ENCODE measurements around the gene LILRB3. TPM values are rescaled to one million over a fixed set of nuclear protein-coding genes. Genes with fewer than 3 reads are reported as not detected.
"Not testable (repeated sequence)": the region's sequence is repeated elsewhere in the genome, so short reads cannot be mapped to it uniquely, and the experiment has no call there.

Gene LILRB3
- total RNA-seq, 2 donors from 2014 or later = 0.73 to 5.9 TPM

DNA sequence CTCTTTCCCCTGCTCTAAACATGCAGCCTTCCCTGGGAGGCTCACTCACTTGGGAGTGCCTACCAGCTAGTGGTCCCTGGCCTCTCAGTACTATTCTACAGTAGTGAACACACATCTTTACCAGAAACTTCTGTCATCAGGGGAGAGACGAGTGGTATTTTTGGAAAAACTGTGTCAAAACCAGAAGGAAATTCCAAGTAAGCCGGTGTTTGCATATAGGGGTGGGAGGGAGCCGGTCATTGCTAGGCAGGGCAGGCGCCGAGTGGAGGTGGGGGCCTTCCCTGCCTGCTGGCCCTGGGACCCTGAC, 15.2 kb downstream of the LILRB3 start:
- no peak for DNase-seq (ENCODE audit: low spot score)
- 53% methylated on average over 5 of the region's 5 CpGs for WGBS

GRCh38 chr19:54207193-54207592, 15.6 kb downstream of the LILRB3 start:
- H3K9me3 ChIP-seq; DNase-seq (ENCODE audit: low spot score); H3K27me3 ChIP-seq (replicated peaks; ENCODE audit: insufficient read depth); H3K4me3 ChIP-seq; intact Hi-C loops (cut with DNase I): not testable (repeated sequence)
- H3K4me1 ChIP-seq (replicated peaks) = peaks cover 22% of the 10 kb centered on the region
- peaks cover 7 to 29% of the 10 kb centered on the region in 2 donors for H3K36me3 ChIP-seq
- 76% methylated on average over 23 of the region's 23 CpGs for WGBS
- H3K27ac ChIP-seq = peak overlapping the region in 1 of 2 donors; percentile 14

More for the DNA sequence above, 15.2 kb downstream of the LILRB3 start:
- intact Hi-C loops (cut with DNase I) = no loop called here
- H3K36me3 ChIP-seq = peaks cover 7 to 29% of the 10 kb centered on the region in 2 donors
- TF ChIP-seq, protein P1, sequence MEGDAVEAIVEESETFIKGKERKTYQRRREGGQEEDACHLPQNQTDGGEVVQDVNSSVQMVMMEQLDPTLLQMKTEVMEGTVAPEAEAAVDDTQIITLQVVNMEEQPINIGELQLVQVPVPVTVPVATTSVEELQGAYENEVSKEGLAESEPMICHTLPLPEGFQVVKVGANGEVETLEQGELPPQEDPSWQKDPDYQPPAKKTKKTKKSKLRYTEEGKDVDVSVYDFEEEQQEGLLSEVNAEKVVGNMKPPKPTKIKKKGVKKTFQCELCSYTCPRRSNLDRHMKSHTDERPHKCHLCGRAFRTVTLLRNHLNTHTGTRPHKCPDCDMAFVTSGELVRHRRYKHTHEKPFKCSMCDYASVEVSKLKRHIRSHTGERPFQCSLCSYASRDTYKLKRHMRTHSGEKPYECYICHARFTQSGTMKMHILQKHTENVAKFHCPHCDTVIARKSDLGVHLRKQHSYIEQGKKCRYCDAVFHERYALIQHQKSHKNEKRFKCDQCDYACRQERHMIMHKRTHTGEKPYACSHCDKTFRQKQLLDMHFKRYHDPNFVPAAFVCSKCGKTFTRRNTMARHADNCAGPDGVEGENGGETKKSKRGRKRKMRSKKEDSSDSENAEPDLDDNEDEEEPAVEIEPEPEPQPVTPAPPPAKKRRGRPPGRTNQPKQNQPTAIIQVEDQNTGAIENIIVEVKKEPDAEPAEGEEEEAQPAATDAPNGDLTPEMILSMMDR (IDR thresholded peaks at IDR 0.05) = no peak
- TF ChIP-seq POLR2AphosphoS5 (IDR thresholded peaks at IDR 0.05) = no peak
- TF ChIP-seq POLR2A (IDR thresholded peaks at IDR 0.05) = no peak
- H3K4me3 ChIP-seq = no peak overlapping the region
- no peaks in the 10 kb centered on the region for H3K9me3 ChIP-seq
- H3K27ac ChIP-seq = peak overlapping the region in 1 of 2 donors; percentile 14
- peaks cover 18% of the 10 kb centered on the region for H3K4me1 ChIP-seq (replicated peaks)
- no peaks in the 10 kb centered on the region for H3K27me3 ChIP-seq (replicated peaks; ENCODE audit: insufficient read depth)

DNA sequence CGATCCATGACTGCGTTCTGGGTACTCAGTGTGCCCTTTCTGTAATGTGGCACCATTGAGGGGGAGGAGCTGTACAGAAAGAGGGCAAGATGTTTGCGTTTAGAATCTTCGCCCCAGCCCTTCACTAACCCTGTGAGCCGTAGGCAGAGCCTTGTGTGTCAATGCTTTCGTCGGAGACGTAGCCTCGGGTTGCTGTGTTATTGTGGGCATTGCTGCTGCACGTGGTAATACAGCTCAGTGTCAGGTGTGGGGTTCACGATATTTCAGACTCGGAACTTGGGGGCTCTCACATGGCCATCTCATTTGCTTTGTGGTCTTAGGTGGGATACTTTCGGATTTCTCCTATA, 16.0 kb downstream of the LILRB3 start:
- Histone ChIP-seq H3K36me3 (peaks cover 7 to 29% of the 10 kb centered on the region in 2 donors), H3K27ac (no peak overlapping the region), H3K4me1 (replicated peaks) (peaks cover 22% of the 10 kb centered on the region), H3K27me3 (replicated peaks; ENCODE audit: insufficient read depth) (no peaks in the 10 kb centered on the region), H3K9me3 (no peaks in the 10 kb centered on the region), H3K4me3 (no peak overlapping the region)
- DNase-seq (ENCODE audit: low spot score) = no peak
- 86% methylated on average over 13 of the region's 13 CpGs for WGBS
- TF ChIP-seq, protein P1 (IDR thresholded peaks at IDR 0.05) = no peak
- TF ChIP-seq POLR2AphosphoS5 (IDR thresholded peaks at IDR 0.05) (no peak), POLR2A (IDR thresholded peaks at IDR 0.05) (no peak)
- intact Hi-C loops (cut with DNase I) = no loop called here

DNA sequence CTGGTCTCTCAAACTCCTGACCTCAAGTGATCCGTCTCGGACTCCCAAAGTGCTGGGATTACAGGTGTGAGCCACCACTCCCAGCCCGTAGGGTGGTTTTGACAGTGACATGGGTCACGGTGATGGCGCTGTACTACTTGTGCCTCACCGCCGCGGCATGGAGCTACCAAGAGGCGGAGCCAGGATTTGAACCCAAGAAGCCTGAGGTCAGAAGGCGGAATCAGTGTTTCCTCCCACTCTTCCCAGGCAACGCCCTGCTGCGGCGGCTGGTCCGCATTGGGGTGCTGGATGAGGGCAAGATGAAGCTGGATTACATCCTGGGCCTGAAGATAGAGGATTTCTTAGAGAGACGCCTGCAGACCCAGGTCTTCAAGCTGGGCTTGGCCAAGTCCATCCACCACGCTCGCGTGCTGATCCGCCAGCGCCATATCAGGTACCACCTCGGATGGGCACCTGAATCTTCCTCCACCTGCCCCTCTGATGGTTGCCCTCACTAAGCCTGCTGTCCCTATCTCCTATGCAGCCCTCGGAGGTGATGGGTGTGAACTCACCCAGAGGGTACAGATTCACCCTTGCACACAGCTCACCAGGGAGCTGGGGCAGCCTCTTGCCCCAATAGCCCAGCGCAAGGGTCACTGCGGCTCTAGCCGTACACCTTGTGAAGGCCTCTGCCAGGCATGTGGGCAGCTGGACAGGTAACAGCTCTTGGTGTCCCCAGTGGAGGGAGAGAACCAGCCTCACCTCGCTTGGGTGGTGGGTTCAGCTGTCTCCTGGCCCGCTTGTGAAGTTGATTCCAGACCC, 16.6 kb downstream of the LILRB3 start:
- no peak overlapping the region for H3K4me3 ChIP-seq
- TF ChIP-seq POLR2A (IDR thresholded peaks at IDR 0.05) (no peak), POLR2AphosphoS5 (IDR thresholded peaks at IDR 0.05) (no peak)
- TF ChIP-seq, protein P1 (IDR thresholded peaks at IDR 0.05) = no peak

DNA sequence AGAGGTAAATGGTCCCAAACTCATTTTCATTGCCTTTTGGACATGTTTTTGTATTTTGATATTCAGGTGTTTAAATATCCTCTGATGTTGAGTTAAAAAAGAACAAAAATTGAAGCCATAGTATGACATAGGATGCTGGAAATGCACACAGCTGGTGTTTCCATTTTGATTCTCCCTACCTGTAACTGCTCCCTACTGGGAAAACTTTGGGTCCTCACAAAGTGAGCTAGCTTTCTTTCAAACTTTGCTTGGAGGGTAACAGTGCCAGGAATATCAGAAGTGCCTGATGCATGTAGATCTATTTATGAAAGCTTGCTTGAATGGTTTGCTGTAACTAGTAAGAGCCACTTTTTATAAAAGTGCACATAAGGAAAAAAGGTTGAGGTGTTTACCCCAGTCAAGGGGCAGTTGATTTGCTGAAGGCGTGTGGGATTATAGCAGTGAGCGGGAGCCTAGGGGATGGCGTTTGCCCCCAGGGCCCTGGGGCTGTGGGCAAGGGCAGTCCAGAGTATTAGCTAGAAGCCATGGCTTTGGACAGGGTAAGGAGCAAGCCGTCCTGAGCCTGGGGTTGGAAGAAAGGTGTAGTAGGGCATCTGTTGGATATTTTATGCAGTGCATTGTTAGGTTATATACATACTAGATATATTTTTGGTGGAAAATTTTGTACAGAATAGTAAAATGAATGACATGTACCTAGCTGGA, 17.9 kb downstream of the LILRB3 start:
- no peak overlapping the region for H3K4me3 ChIP-seq
- no peaks in the 10 kb centered on the region for H3K27me3 ChIP-seq (replicated peaks; ENCODE audit: insufficient read depth)
- TF ChIP-seq POLR2AphosphoS5 (IDR thresholded peaks at IDR 0.05) = no peak
- TF ChIP-seq, protein P1 (IDR thresholded peaks at IDR 0.05) = no peak
- no peak for TF ChIP-seq POLR2A (IDR thresholded peaks at IDR 0.05)
- intact Hi-C loops (cut with DNase I) = no loop called here
- H3K36me3 ChIP-seq = peaks cover 7 to 29% of the 10 kb centered on the region in 2 donors
- WGBS = 73% methylated on average over 4 of the region's 4 CpGs
- no peak for DNase-seq (ENCODE audit: low spot score)
- peaks cover 22% of the 10 kb centered on the region for H3K4me1 ChIP-seq (replicated peaks)
- H3K27ac ChIP-seq = no peak overlapping the region
- no peaks in the 10 kb centered on the region for H3K9me3 ChIP-seq

More for the DNA sequence above, 16.6 kb downstream of the LILRB3 start:
- no peak for DNase-seq (ENCODE audit: low spot score)
- no peaks in the 10 kb centered on the region for H3K9me3 ChIP-seq
- H3K27ac ChIP-seq = no peak overlapping the region
- peaks cover 7 to 29% of the 10 kb centered on the region in 2 donors for H3K36me3 ChIP-seq
- no peaks in the 10 kb centered on the region for H3K27me3 ChIP-seq (replicated peaks; ENCODE audit: insufficient read depth)
- WGBS = 88% methylated on average over 26 of the region's 27 CpGs
- H3K4me1 ChIP-seq (replicated peaks) = peaks cover 22% of the 10 kb centered on the region
- intact Hi-C loops (cut with DNase I) = no loop called here

Measured in prostate gland (tissue), 2 donors.